Measurements from ENCODE around the gene ESRRG. TPM values are rescaled to one million over a fixed set of nuclear protein-coding genes. Genes with fewer than 3 reads are reported as not detected.

Gene ESRRG
- total RNA-seq, 1 donor: 0.18 TPM

- no peak overlapping the region for H3K4me3 ChIP-seq (ENCODE audit: low read depth, low read length)
- TF ChIP-seq, protein P1, sequence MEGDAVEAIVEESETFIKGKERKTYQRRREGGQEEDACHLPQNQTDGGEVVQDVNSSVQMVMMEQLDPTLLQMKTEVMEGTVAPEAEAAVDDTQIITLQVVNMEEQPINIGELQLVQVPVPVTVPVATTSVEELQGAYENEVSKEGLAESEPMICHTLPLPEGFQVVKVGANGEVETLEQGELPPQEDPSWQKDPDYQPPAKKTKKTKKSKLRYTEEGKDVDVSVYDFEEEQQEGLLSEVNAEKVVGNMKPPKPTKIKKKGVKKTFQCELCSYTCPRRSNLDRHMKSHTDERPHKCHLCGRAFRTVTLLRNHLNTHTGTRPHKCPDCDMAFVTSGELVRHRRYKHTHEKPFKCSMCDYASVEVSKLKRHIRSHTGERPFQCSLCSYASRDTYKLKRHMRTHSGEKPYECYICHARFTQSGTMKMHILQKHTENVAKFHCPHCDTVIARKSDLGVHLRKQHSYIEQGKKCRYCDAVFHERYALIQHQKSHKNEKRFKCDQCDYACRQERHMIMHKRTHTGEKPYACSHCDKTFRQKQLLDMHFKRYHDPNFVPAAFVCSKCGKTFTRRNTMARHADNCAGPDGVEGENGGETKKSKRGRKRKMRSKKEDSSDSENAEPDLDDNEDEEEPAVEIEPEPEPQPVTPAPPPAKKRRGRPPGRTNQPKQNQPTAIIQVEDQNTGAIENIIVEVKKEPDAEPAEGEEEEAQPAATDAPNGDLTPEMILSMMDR (IDR thresholded peaks at IDR 0.05; ENCODE audit: insufficient read depth, low read length): no peak
- DNase-seq (ENCODE audit: low read depth): no peak
These were observed 81.4 kb downstream of the ESRRG start for GRCh38 chr1:216641669-216642460.

DNA sequence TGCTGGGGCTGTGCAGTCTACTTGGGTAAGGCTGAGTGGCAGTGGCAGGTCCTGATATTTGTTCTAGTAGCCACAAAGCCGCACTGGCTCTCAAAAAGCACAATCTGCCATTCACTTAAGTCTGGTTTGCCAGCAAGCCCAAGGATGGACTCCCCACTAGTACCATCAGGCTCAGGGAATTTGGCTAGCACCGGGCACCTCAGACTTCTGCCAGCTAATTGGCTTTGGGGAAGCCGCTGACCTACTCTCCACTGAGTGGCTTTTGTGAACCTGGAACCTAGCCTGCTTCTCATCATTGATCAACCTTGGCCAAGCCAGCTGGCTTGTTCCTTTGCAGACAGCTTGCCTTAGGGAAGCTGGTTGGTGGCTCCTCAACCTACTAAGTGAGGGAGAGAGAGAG lies 83.1 kb downstream of the ESRRG start:
- H3K4me3 ChIP-seq (ENCODE audit: low read depth, low read length): no peak overlapping the region
- no peak for DNase-seq (ENCODE audit: low read depth)
- TF ChIP-seq, protein P1 (IDR thresholded peaks at IDR 0.05; ENCODE audit: insufficient read depth, low read length): no peak

- no peak overlapping the region for H3K4me3 ChIP-seq (ENCODE audit: low read depth, low read length)
- TF ChIP-seq, protein P1 (IDR thresholded peaks at IDR 0.05; ENCODE audit: insufficient read depth, low read length): no peak
- no peak for DNase-seq (ENCODE audit: low read depth)
These were observed 90.2 kb downstream of the ESRRG start for GRCh38 chr1:216632980-216633379.

GRCh38 chr1:216630532-216630931 lies 92.7 kb downstream of the ESRRG start:
- TF ChIP-seq, protein P1 (IDR thresholded peaks at IDR 0.05; ENCODE audit: insufficient read depth, low read length): no peak
- no peak for DNase-seq (ENCODE audit: low read depth)
- no peak overlapping the region for H3K4me3 ChIP-seq (ENCODE audit: low read depth, low read length)

DNA sequence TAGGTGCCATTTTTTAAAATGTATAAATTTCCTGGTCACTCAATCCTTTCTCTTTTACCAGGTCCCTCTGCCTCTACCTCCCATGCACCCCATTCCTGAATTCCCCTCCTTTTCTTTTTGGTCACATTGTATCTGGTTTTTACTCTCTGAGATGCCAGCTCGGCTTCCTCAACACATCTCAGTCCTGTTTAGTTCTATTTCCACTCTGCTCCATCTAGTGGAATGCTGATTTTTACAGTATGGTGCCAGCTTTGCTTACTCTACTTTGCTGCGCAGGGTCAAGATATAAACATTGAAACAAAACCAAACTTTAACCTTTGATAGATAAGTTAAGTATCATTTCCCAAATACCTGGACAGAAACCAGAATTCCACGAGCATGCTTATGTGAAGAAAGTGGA lies 96.0 kb downstream of the ESRRG start:
- TF ChIP-seq, protein P1 (IDR thresholded peaks at IDR 0.05; ENCODE audit: insufficient read depth, low read length): no peak
- H3K4me3 ChIP-seq (ENCODE audit: low read depth, low read length): no peak overlapping the region
- no peak for DNase-seq (ENCODE audit: low read depth)

- DNase-seq (ENCODE audit: low read depth): no peak
- H3K4me3 ChIP-seq (ENCODE audit: low read depth, low read length): no peak overlapping the region
- TF ChIP-seq, protein P1 (IDR thresholded peaks at IDR 0.05; ENCODE audit: insufficient read depth, low read length): no peak
These were observed 96.7 kb downstream of the ESRRG start for GRCh38 chr1:216626394-216627067.

All from fibroblast of the aortic adventitia (primary cell).